Measurements from ENCODE around the gene TUBA4B.

The TUBA4B gene

GRCh38 chr2:219213486-219214071 is 39.5 kb upstream of the TUBA4B start:
- Mint-ChIP-seq H3K27ac (no peak overlapping the region), H3K4me1 (peaks cover 17% of the 10 kb centered on the region), H3K27me3 (no peaks in the 10 kb centered on the region), H3K36me3 (peaks cover 3% of the 10 kb centered on the region), H3K9me3 (no peaks in the 10 kb centered on the region), H3K4me3 (no peak overlapping the region)
- DNase-seq (ENCODE audit: low spot score in 2 of 2) (no peak), ATAC-seq (ENCODE audit: low read depth) (no peak)

GRCh38 chr2:219214141-219214540 is 38.9 kb upstream of the TUBA4B start:
- no peaks in the 10 kb centered on the region for H3K27me3 Mint-ChIP-seq
- peaks cover 17% of the 10 kb centered on the region for H3K4me1 Mint-ChIP-seq
- H3K27ac Mint-ChIP-seq = no peak overlapping the region
- H3K9me3 Mint-ChIP-seq = no peaks in the 10 kb centered on the region
- ATAC-seq (ENCODE audit: low read depth) (no peak), DNase-seq (ENCODE audit: low spot score in 2 of 2) (no peak)
- H3K36me3 Mint-ChIP-seq = peaks cover 3% of the 10 kb centered on the region
- no peak overlapping the region for H3K4me3 Mint-ChIP-seq

GRCh38 chr2:219214786-219215185 is 38.3 kb upstream of the TUBA4B start:
- H3K36me3 Mint-ChIP-seq = peaks cover 5% of the 10 kb centered on the region
- DNase-seq (ENCODE audit: low spot score in 2 of 2) = no peak
- H3K4me3 Mint-ChIP-seq = no peak overlapping the region
- no peaks in the 10 kb centered on the region for H3K9me3 Mint-ChIP-seq
- no peaks in the 10 kb centered on the region for H3K27me3 Mint-ChIP-seq
- H3K4me1 Mint-ChIP-seq = peaks cover 19% of the 10 kb centered on the region
- no peak overlapping the region for H3K27ac Mint-ChIP-seq
- no peak for ATAC-seq (ENCODE audit: low read depth)

- no peak overlapping the region for H3K4me3 Mint-ChIP-seq
- ATAC-seq (ENCODE audit: low read depth) (no peak), DNase-seq (ENCODE audit: low spot score in 2 of 2) (no peak)
- peaks cover 19% of the 10 kb centered on the region for H3K4me1 Mint-ChIP-seq
- H3K36me3 Mint-ChIP-seq = peaks cover 7% of the 10 kb centered on the region
- H3K27ac Mint-ChIP-seq = no peak overlapping the region
- no peaks in the 10 kb centered on the region for H3K9me3 Mint-ChIP-seq
- H3K27me3 Mint-ChIP-seq = no peaks in the 10 kb centered on the region
These were observed 37.0 kb upstream of the TUBA4B start for GRCh38 chr2:219215871-219216534.

- H3K4me3 Mint-ChIP-seq = no peak overlapping the region
- ATAC-seq (ENCODE audit: low read depth) = no peak
- H3K27ac Mint-ChIP-seq = no peak overlapping the region
- H3K4me1 Mint-ChIP-seq = peaks cover 15% of the 10 kb centered on the region
- no peaks in the 10 kb centered on the region for H3K9me3 Mint-ChIP-seq
- peaks cover 11% of the 10 kb centered on the region for H3K36me3 Mint-ChIP-seq
- H3K27me3 Mint-ChIP-seq = no peaks in the 10 kb centered on the region
- DNase-seq (ENCODE audit: low spot score in 2 of 2) = no peak
These were observed 36.5 kb upstream of the TUBA4B start for GRCh38 chr2:219216535-219216915.

- peaks cover 12% of the 10 kb centered on the region for H3K4me1 Mint-ChIP-seq
- peak overlapping the region; percentile 6 for H3K27ac Mint-ChIP-seq
- H3K4me3 Mint-ChIP-seq = peak overlapping the region; percentile 82
- H3K9me3 Mint-ChIP-seq = no peaks in the 10 kb centered on the region
- no peaks in the 10 kb centered on the region for H3K27me3 Mint-ChIP-seq
- peaks cover 13% of the 10 kb centered on the region for H3K36me3 Mint-ChIP-seq
- ATAC-seq (ENCODE audit: low read depth) (peak; percentile 25), DNase-seq (ENCODE audit: low spot score in 2 of 2) (peak in 1 of 2 donors; percentile 40)
These were observed 34.8 kb upstream of the TUBA4B start for GRCh38 chr2:219218217-219218731.

- H3K27me3 Mint-ChIP-seq = no peaks in the 10 kb centered on the region
- H3K27ac Mint-ChIP-seq = peak within 1 kb of the TSS; percentile 41
- no peaks in the 10 kb centered on the region for H3K9me3 Mint-ChIP-seq
- ATAC-seq (ENCODE audit: low read depth) (peak; percentile 96), DNase-seq (ENCODE audit: low spot score in 2 of 2) (peak; percentile 79 to 84)
- peak within 1 kb of the TSS; percentile 82 for H3K4me3 Mint-ChIP-seq
- peaks cover 12% of the 10 kb centered on the region for H3K4me1 Mint-ChIP-seq
- peaks cover 16% of the 10 kb centered on the region for H3K36me3 Mint-ChIP-seq
These were observed 34.0 kb upstream of the TUBA4B start, which contains the start of gene ABCB6 for GRCh38 chr2:219218732-219219701. Gene ABCB6, minus strand, starts transcription at chr2:219218958. Its CDS starts 285 bp downstream, at chr2:219218673.

GRCh38 chr2:219219784-219220532 is 33.1 kb upstream of the TUBA4B start:
- Mint-ChIP-seq H3K9me3 (no peaks in the 10 kb centered on the region), H3K4me1 (peaks cover 12% of the 10 kb centered on the region), H3K4me3 (no peak overlapping the region), H3K27ac (no peak overlapping the region), H3K27me3 (no peaks in the 10 kb centered on the region), H3K36me3 (peaks cover 20% of the 10 kb centered on the region)
- ATAC-seq (ENCODE audit: low read depth) = no peak
- no peak for DNase-seq (ENCODE audit: low spot score in 2 of 2)

- no peak overlapping the region for H3K4me3 Mint-ChIP-seq
- peaks cover 23% of the 10 kb centered on the region for H3K36me3 Mint-ChIP-seq
- no peak overlapping the region for H3K27ac Mint-ChIP-seq
- H3K9me3 Mint-ChIP-seq = no peaks in the 10 kb centered on the region
- H3K4me1 Mint-ChIP-seq = peaks cover 12% of the 10 kb centered on the region
- no peak for ATAC-seq (ENCODE audit: low read depth)
- DNase-seq (ENCODE audit: low spot score in 2 of 2) = no peak
- H3K27me3 Mint-ChIP-seq = no peaks in the 10 kb centered on the region
These were observed 32.2 kb upstream of the TUBA4B start for GRCh38 chr2:219220652-219221402.

GRCh38 chr2:219221957-219222518 is 31.0 kb upstream of the TUBA4B start:
- Mint-ChIP-seq H3K4me1 (peaks cover 10% of the 10 kb centered on the region), H3K27ac (no peak overlapping the region), H3K36me3 (peaks cover 28% of the 10 kb centered on the region), H3K27me3 (no peaks in the 10 kb centered on the region), H3K4me3 (no peak overlapping the region), H3K9me3 (no peaks in the 10 kb centered on the region)
- ATAC-seq (ENCODE audit: low read depth) = no peak
- DNase-seq (ENCODE audit: low spot score in 2 of 2) = no peak

GRCh38 chr2:219223831-219224610 is 29.0 kb upstream of the TUBA4B start:
- Mint-ChIP-seq H3K4me3 (no peak overlapping the region), H3K27ac (no peak overlapping the region), H3K9me3 (no peaks in the 10 kb centered on the region), H3K36me3 (peaks cover 28% of the 10 kb centered on the region), H3K27me3 (no peaks in the 10 kb centered on the region), H3K4me1 (peaks cover 15% of the 10 kb centered on the region)
- no peak for ATAC-seq (ENCODE audit: low read depth)
- no peak for DNase-seq (ENCODE audit: low spot score in 2 of 2)

GRCh38 chr2:219225350-219225749 is 27.7 kb upstream of the TUBA4B start:
- no peaks in the 10 kb centered on the region for H3K9me3 Mint-ChIP-seq
- H3K36me3 Mint-ChIP-seq = peaks cover 26% of the 10 kb centered on the region
- H3K4me3 Mint-ChIP-seq = no peak overlapping the region
- H3K27me3 Mint-ChIP-seq = no peaks in the 10 kb centered on the region
- H3K27ac Mint-ChIP-seq = no peak overlapping the region
- no peak for DNase-seq (ENCODE audit: low spot score in 2 of 2)
- ATAC-seq (ENCODE audit: low read depth) = no peak
- peaks cover 20% of the 10 kb centered on the region for H3K4me1 Mint-ChIP-seq

Data from memory B cell (primary cell).